GM21423 (cell line): ENCODE measurements around the gene NTSR1.

Experiments
- ATAC-seq: cut with Tn5 transposase; IDR thresholded peaks from one replicate; pipeline ENCODE4 v1.9.1; 2021; ENCODE audit warnings: mild to moderate bottlenecking, moderate library complexity; ENCODE audit not compliant: unreplicated experiment

NTSR1 gene

GRCh38 chr20:62706857-62707256 lies 1.8 kb upstream of the NTSR1 start:
- no peak for ATAC-seq

DNA sequence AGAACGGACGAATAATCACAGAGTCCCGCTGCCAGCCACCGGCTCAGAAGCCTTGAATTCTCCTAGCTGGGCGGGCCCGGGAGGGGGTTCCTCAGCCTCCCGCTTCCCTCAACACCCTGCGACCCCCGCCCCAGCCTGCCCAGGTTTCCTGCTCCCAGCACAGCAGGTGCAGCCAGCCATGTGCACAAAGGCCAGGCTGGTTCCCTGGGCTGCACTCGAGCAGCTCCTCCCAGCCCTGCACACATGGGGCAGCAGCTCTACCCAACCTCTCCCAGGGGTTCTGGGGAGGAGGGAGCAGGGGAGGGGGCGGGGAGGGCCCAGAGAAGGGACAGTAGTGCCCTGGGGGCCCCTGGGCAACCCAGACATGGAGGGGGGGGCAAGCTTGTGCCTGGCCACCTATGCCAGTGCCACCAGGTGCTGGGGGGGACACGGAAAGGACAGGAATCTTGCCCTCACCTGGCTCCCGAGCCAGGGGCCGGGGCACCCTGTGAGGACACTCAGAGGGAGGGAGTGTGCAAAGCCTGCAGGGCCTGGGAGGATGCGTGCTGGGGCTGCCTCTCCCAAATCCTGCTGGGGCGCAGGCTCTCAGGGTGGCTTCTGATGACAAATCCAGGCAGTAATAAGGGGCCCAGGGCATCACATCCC lies 1.2 kb upstream of the NTSR1 start:
- no peak for ATAC-seq

DNA sequence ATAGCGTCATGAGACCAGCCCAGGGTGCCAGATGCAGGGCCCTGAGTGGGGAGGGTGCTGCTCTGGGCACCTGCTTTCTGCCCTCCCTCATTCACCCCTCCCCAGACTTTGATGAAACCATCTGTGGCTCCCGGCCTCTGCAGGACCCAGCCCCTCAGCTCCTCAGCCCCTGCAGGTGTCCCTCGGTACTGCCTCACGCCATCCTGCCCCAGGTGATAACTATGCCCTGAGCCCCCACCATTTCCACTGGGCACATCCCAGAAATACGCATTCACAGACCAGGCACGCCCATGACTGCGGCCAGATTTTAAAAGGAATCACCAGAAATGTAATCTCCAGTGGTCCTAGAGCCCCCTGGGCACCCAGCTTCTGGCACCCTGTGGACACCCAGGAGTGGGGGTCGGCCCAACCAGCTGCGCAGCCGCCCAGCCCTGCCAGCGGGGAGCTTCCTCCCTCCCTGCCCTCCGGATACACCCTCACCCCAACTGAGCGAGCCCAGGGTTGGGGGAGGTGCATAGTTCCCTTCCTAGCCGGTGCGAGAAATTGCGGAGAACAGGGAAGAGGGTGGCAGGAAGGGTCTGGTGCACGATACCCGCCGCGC lies 615 bp upstream of the NTSR1 start:
- ATAC-seq: no peak

- ATAC-seq: no peak
Observed at GRCh38 chr20:62709537-62709905, 885 bp downstream of the NTSR1 start.

GRCh38 chr20:62710221-62710885 lies 1.7 kb downstream of the NTSR1 start:
- ATAC-seq: no peak

- ATAC-seq: no peak
Observed at GRCh38 chr20:62710886-62711702, 2.5 kb downstream of the NTSR1 start.

GRCh38 chr20:62711703-62712101 lies 3.1 kb downstream of the NTSR1 start:
- no peak for ATAC-seq

GRCh38 chr20:62712606-62713005 lies 4.0 kb downstream of the NTSR1 start:
- ATAC-seq: no peak

DNA sequence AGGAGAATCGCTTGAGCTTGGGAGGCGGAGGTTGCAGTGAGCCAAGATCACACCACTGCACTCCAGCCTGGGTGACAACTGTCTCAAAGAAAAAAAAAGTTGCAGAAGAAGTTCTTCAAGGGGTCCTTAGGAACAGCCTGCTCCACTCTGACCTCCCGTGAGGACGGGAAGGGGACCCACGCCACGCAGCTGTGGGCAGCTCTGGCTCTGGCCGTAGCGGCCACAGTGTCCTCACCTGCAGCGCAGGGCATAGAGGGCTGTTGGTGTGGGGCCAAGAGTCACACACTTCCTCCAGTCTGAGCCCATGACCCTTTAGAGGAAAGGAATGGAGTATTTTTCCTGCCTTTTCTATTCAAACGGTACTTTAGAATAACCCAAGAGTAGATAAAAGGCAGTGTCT lies 5.4 kb downstream of the NTSR1 start:
- no peak for ATAC-seq

GRCh38 chr20:62714799-62715198 lies 6.2 kb downstream of the NTSR1 start:
- ATAC-seq: no peak

DNA sequence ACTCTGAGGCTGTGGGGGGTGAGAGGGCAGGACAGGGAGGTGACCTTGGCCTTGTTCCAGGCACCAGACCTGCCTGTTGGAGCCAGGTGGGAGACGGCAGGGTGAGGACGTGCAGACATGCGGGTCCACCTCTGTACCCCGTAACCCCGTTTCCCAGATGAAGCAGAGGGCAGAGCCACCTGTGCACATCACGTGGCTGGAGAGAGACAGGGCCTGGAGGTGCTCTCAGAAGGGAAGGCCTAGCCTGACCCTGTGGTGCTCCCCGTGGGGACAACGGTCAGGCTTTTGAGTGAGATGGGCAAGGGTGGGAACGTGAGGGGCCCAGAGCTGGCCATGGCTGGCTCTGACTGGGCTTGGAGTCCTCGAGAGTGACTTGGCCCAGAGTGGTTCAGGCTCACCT lies 6.6 kb downstream of the NTSR1 start:
- ATAC-seq: no peak

DNA sequence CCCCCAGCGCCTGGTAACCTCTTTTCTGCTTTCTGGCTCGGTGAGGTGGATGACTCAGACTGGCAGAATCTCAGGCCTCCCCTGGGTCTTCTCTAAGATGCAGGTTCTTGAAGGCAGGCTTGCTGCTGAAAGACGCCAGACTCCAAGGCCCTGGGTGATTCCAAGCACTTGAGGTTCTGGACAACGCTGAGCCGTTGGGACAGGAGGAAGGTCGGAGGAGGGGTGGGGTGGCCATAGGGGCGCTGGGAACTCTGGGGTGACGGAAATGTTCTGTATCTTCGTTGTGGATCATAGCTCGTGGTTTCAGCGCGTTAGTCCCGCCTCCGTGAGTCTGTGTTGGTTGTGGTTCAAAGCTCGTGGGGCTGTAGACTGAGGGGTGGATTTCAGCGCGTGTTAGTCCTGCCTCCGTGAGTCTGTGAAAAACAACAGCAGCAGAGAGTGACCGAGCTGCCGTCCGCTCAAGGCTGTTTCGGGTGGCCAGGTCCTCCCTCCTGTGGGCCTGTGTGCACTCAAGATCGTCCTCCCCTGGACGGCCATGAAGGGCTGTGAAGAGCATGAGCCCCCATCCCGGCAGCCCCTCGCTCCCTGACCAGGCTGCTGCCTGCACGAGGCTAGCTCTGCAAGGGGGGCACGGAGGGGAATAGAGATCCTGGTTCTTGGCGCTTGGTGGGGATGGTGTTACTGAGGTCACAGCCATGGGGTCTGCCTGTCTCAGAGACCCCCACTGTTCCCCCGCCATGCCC lies 7.7 kb downstream of the NTSR1 start:
- no peak for ATAC-seq

DNA sequence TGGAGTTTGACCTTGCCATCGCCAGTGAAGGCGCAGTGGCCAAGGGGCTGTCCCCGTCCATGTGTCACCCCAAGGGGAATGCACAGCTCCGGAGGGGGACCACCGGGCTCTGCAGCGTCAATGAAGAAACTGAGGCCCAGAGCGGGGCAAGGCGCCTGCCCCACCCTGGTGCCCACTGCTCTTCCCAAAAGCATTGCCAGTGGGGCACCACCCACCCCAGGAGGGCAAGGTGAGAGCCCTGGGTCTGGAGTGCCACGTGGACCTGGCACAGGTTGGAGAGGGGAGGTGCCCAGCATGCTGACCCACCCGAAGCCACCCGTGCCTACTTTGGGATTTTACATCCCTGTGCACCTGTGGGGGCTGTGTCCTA lies 8.3 kb downstream of the NTSR1 start:
- no peak for ATAC-seq

DNA sequence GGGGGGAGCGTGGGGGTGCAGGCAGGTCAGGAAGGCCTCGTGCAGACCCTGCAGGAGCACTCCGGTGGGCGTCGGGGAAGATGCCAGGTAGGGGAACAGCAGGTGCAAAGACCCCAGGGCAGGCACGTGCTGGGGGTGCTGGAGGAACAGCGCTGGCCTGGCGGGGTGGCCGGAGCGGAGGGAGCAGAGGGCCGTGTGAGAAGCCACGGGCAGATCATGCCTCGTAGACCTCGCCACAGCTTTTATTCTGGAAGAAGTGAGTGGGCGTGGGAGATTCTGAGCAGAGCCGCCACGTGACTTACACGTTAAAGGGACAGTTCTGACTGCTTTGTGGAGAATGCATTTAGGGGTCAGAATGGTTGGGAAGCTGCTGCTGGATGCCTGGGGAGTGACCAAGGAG lies 9.3 kb downstream of the NTSR1 start:
- no peak for ATAC-seq

- ATAC-seq: no peak
Observed at GRCh38 chr20:62718546-62718945, 9.9 kb downstream of the NTSR1 start.

GRCh38 chr20:62719250-62719935 lies 10.8 kb downstream of the NTSR1 start:
- no peak for ATAC-seq

GRCh38 chr20:62721511-62722370 lies 13.1 kb downstream of the NTSR1 start:
- ATAC-seq: no peak

GRCh38 chr20:62722627-62723026 lies 14.0 kb downstream of the NTSR1 start:
- no peak for ATAC-seq

- no peak for ATAC-seq
Observed at GRCh38 chr20:62723351-62723750, 14.7 kb downstream of the NTSR1 start.
